Loucy (cell line): ENCODE measurements around the gene PALLD.

ENCODE experiments used
- CTCF ChIP-seq: fragments of 200-600 bp; sonication (generic); conservative IDR thresholded peaks from 2 replicates; pipeline ENCODE4 v1.5.1; 2014; ENCODE audit warnings: mild to moderate bottlenecking, antibody characterized with exemption, low read length
- EZH2phosphoT487 ChIP-seq: fragments of 200-600 bp; IDR thresholded peaks from 2 replicates; pipeline ENCODE4 v1.6.1; 2018; ENCODE audit warnings: antibody characterized with exemption, mild to moderate bottlenecking, moderate library complexity, borderline replicate concordance

- TF ChIP-seq CTCF, result no peak
- no peak for TF ChIP-seq EZH2phosphoT487
These were observed 37.7 kb downstream of the PALLD start for GRCh38 chr4:168534535-168534934.
